WTC11 (cell line): ENCODE data around the gene AMY2B. TPM values are rescaled to one million over a fixed set of nuclear protein-coding genes. Genes with fewer than 3 reads are reported as not detected.
"Not testable (repeated sequence)": the region's sequence is repeated elsewhere in the genome, so short reads cannot be mapped to it uniquely, and the experiment has no call there.

Experiments used
- ATAC-seq: fragments of 200-7000 bp; cut with Tn5 transposase; 2 replicates; pipeline ENCODE4 v1.10.0; 2021; ENCODE audit warnings: mild to moderate bottlenecking, moderate library complexity
- CTCF ChIA-PET: fragments of 300-600 bp; sonication (Branson Sonifier 250); formaldehyde crosslinking; loops from one replicate; lab custom pipeline; 2021; ENCODE audit warnings: antibody characterized with exemption; lab: Charles Lee
- POLR2A ChIA-PET: fragments of 350-600 bp; sonication (Branson Sonifier 250); formaldehyde crosslinking; loops from one replicate; lab custom pipeline; 2021; ENCODE audit warnings: antibody characterized with exemption; lab: Charles Lee
- DNase-seq: peaks from one replicate; pipeline ENCODE4 v3.0.0; 2021; ENCODE audit warnings: low spot score
- H3K27ac Mint-ChIP-seq: 2 replicates; pipeline ENCODE4 v1.8.0; 2021; ENCODE audit warnings: mixed read lengths
- H3K27me3 Mint-ChIP-seq: 2 replicates; pipeline ENCODE4 v1.8.0; 2021; ENCODE audit warnings: low read depth, mild to moderate bottlenecking, moderate library complexity, mixed read lengths
- H3K36me3 Mint-ChIP-seq: 2 replicates; pipeline ENCODE4 v1.8.0; 2021; ENCODE audit warnings: mixed read lengths
- H3K4me1 Mint-ChIP-seq: 2 replicates; pipeline ENCODE4 v1.8.0; 2022; ENCODE audit warnings: mixed read lengths
- H3K4me3 Mint-ChIP-seq: 2 replicates; pipeline ENCODE4 v1.8.0; 2021; ENCODE audit warnings: mild to moderate bottlenecking, moderate library complexity, mixed read lengths
- H3K9me3 Mint-ChIP-seq: 2 replicates; pipeline ENCODE4 v1.8.0; 2021; ENCODE audit warnings: mixed read lengths
- AR ChIP-seq: fragments of 250-450 bp; sonication (Bioruptor Pico); IDR thresholded peaks from 2 replicates; pipeline ENCODE4 v1.9.0; 2021; ENCODE audit warnings: mild to moderate bottlenecking
- ERG ChIP-seq: fragments of 250-450 bp; sonication (Bioruptor Pico); IDR thresholded peaks from 2 replicates; pipeline ENCODE4 v1.8.0; 2021; ENCODE audit warnings: mild to moderate bottlenecking
- FOXK1 ChIP-seq: sonication (generic); formaldehyde crosslinking; IDR thresholded peaks from 2 replicates; pipeline ENCODE4 v1.8.0; 2022; ENCODE audit warnings: mild to moderate bottlenecking, moderate library complexity, missing genetic modification reagents
- GTF2I ChIP-seq: fragments of 250-450 bp; sonication (Bioruptor Pico); conservative IDR thresholded peaks from 2 replicates; pipeline ENCODE4 v1.4.0; 2021; ENCODE audit warnings: mild to moderate bottlenecking
- NFYB ChIP-seq: sonication (generic); formaldehyde crosslinking; conservative IDR thresholded peaks from 2 replicates; pipeline ENCODE4 v1.8.0; 2022; ENCODE audit warnings: low read depth, missing genetic modification reagents
- RELA ChIP-seq: sonication (generic); formaldehyde crosslinking; IDR thresholded peaks from 2 replicates; pipeline ENCODE4 v1.8.1; 2022; ENCODE audit warnings: missing genetic modification reagents, mild to moderate bottlenecking, borderline replicate concordance
- SMAD3 ChIP-seq: sonication (generic); formaldehyde crosslinking; IDR thresholded peaks from 2 replicates; pipeline ENCODE4 v1.8.0; 2022; ENCODE audit warnings: missing genetic modification reagents, mild to moderate bottlenecking, borderline replicate concordance
- TCF7 ChIP-seq: sonication (generic); formaldehyde crosslinking; IDR thresholded peaks from 2 replicates; pipeline ENCODE4 v1.8.0; 2022; ENCODE audit warnings: mild to moderate bottlenecking, low read depth, missing genetic modification reagents, moderate library complexity
- ZBTB43 ChIP-seq: sonication (generic); formaldehyde crosslinking; IDR thresholded peaks from 2 replicates; pipeline ENCODE4 v1.8.1; 2023; ENCODE audit warnings: mild to moderate bottlenecking, missing genetic modification reagents
- ZNF232 ChIP-seq: sonication (generic); formaldehyde crosslinking; IDR thresholded peaks from 2 replicates; pipeline ENCODE4 v1.8.0; 2022; ENCODE audit warnings: mild to moderate bottlenecking, missing genetic modification reagents
- ZNF416 ChIP-seq: fragments of 250-450 bp; sonication (Bioruptor Pico); IDR thresholded peaks from 2 replicates; pipeline ENCODE4 v1.9.0; 2021; ENCODE audit warnings: mild to moderate bottlenecking, inconsistent platforms
- total RNA-seq: library from RNA; stranded (reverse); gene quantifications from 3 replicates; pipeline ENCODE4 v1.2.3, GENCODE V29; 2021
- TF ChIP-seq, protein P1 (sequence below): sonication (generic); formaldehyde crosslinking; IDR thresholded peaks from 2 replicates; pipeline ENCODE4 v1.8.0; 2023; ENCODE audit warnings: mild to moderate bottlenecking, missing genetic modification reagents
- TF ChIP-seq, protein P2 (sequence below): sonication (generic); formaldehyde crosslinking; conservative IDR thresholded peaks from 2 replicates; pipeline ENCODE4 v1.8.1; 2022; ENCODE audit warnings: mild to moderate bottlenecking, missing genetic modification reagents
- TF ChIP-seq, protein P3 (sequence below): sonication (generic); formaldehyde crosslinking; IDR thresholded peaks from 2 replicates; pipeline ENCODE4 v1.8.1; 2023; ENCODE audit warnings: mild to moderate bottlenecking, missing genetic modification reagents

The AMY2B gene
- total RNA-seq, 1 experiment from 2014 or later: 2.7 TPM

GRCh38 chr1:103616362-103616761, 45.0 kb downstream of the AMY2B start:
- no peak for TF ChIP-seq TCF7 (CRISPR knock-in tag)
- no peak for TF ChIP-seq GTF2I
- no peak for TF ChIP-seq RELA (CRISPR knock-in tag)
- TF ChIP-seq SMAD3 (CRISPR knock-in tag): no peak
- no peak for TF ChIP-seq FOXK1 (CRISPR knock-in tag)
- TF ChIP-seq ZBTB43: no peak
- TF ChIP-seq ERG (CRISPR knock-in tag): no peak
- no peak for TF ChIP-seq AR (CRISPR knock-in tag)
- TF ChIP-seq ZNF232 (CRISPR knock-in tag): no peak
- TF ChIP-seq, protein P1, sequence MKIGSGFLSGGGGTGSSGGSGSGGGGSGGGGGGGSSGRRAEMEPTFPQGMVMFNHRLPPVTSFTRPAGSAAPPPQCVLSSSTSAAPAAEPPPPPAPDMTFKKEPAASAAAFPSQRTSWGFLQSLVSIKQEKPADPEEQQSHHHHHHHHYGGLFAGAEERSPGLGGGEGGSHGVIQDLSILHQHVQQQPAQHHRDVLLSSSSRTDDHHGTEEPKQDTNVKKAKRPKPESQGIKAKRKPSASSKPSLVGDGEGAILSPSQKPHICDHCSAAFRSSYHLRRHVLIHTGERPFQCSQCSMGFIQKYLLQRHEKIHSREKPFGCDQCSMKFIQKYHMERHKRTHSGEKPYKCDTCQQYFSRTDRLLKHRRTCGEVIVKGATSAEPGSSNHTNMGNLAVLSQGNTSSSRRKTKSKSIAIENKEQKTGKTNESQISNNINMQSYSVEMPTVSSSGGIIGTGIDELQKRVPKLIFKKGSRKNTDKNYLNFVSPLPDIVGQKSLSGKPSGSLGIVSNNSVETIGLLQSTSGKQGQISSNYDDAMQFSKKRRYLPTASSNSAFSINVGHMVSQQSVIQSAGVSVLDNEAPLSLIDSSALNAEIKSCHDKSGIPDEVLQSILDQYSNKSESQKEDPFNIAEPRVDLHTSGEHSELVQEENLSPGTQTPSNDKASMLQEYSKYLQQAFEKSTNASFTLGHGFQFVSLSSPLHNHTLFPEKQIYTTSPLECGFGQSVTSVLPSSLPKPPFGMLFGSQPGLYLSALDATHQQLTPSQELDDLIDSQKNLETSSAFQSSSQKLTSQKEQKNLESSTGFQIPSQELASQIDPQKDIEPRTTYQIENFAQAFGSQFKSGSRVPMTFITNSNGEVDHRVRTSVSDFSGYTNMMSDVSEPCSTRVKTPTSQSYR: no peak
- TF ChIP-seq NFYB (CRISPR knock-in tag): no peak
- no peak for TF ChIP-seq ZNF416 (CRISPR knock-in tag)
- TF ChIP-seq, protein P2, sequence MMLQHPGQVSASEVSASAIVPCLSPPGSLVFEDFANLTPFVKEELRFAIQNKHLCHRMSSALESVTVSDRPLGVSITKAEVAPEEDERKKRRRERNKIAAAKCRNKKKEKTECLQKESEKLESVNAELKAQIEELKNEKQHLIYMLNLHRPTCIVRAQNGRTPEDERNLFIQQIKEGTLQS (CRISPR knock-in tag): no peak
- TF ChIP-seq, protein P3, sequence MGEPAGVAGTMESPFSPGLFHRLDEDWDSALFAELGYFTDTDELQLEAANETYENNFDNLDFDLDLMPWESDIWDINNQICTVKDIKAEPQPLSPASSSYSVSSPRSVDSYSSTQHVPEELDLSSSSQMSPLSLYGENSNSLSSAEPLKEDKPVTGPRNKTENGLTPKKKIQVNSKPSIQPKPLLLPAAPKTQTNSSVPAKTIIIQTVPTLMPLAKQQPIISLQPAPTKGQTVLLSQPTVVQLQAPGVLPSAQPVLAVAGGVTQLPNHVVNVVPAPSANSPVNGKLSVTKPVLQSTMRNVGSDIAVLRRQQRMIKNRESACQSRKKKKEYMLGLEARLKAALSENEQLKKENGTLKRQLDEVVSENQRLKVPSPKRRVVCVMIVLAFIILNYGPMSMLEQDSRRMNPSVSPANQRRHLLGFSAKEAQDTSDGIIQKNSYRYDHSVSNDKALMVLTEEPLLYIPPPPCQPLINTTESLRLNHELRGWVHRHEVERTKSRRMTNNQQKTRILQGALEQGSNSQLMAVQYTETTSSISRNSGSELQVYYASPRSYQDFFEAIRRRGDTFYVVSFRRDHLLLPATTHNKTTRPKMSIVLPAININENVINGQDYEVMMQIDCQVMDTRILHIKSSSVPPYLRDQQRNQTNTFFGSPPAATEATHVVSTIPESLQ (CRISPR knock-in tag): no peak
- DNase-seq (no peak), ATAC-seq (no peak)
- Mint-ChIP-seq H3K9me3 (no peaks in the 10 kb centered on the region), H3K36me3 (no peaks in the 10 kb centered on the region), H3K4me1 (no peaks in the 10 kb centered on the region), H3K27me3 (no peaks in the 10 kb centered on the region), H3K4me3 (no peak overlapping the region), H3K27ac (no peak overlapping the region)
- ChIA-PET CTCF (no interaction called here), POLR2A (no interaction called here)

DNA sequence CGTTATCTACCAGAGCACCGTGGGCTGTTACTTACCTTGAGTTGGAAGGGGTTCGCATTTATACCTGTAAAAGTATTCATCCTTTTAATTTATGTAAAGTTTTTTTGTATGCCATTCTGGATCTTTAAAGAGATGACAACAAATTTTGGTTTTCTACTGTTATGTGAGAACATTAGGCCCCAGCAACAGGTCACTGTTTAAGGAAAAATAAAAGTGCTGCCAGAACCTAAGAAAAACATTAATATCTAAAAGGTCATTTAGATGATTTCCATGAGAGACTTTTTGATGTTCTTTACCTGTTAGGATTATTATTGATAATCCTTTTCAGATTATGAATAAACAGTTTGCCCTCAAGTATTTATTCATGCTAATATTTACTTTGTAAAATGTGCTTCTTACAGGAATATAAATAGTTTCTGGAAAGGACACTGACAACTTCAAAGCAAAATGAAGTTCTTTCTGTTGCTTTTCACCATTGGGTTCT, 45.6 kb downstream of the AMY2B start, which contains the start of gene AMY2A:
Gene AMY2A (plus strand): TSS at position 434 of the 484 bp plus-strand sequence. CDS start 14 bp downstream, at position 448.
- ATAC-seq, POLR2A ChIA-PET, H3K4me3 Mint-ChIP-seq, H3K9me3 Mint-ChIP-seq, DNase-seq, H3K4me1 Mint-ChIP-seq, H3K27me3 Mint-ChIP-seq, H3K27ac Mint-ChIP-seq, H3K36me3 Mint-ChIP-seq, CTCF ChIA-PET: not testable (repeated sequence)

DNA sequence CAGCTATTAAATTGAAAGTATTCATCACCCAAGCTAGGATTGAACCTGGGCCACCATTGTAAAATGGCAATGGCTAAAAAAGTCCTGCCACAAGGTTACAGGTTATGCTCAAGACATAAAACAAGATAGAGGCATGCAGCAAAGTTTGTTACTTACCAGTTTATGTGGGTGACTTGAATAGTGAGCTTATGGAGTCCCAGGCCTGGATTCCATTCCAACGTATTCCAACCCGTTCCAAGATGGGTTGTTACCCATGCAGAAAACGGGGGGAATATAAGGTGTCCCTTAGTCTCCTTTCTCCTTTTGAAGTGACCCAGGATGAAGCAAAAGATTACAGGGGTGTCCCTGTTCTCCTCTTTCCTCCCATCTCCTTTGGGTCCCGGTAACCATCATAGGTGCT, 56.0 kb downstream of the AMY2B start:
- H3K4me3 Mint-ChIP-seq, POLR2A ChIA-PET, H3K4me1 Mint-ChIP-seq, DNase-seq, CTCF ChIA-PET, H3K36me3 Mint-ChIP-seq, ATAC-seq, H3K9me3 Mint-ChIP-seq, H3K27ac Mint-ChIP-seq, H3K27me3 Mint-ChIP-seq: not testable (repeated sequence)
